Activated naive CD8-positive, alpha-beta T cell treated with anti-CD3 and anti-CD28 coated beads, Interleukin-2, amount 50 U/mL, for 24 hours (primary cell): Measurements from ENCODE around the gene AKAP11.
"Not testable (repeated sequence)": the region's sequence is repeated elsewhere in the genome, so short reads cannot be mapped to it uniquely, and the experiment has no call there.

Experiments
- ATAC-seq: fragments of 150-1000 bp; cut with Tn5 transposase; one replicate; pipeline ENCODE4 v1.10.0; 2021
- DNase-seq: peaks from one replicate; pipeline ENCODE4 v3.0.0; 2021
- H3K27ac Mint-ChIP-seq: one replicate; pipeline ENCODE4 v1.8.0; 2021; ENCODE audit warnings: mild to moderate bottlenecking, mixed read lengths
- H3K27me3 Mint-ChIP-seq: one replicate; pipeline ENCODE4 v1.8.0; 2021; ENCODE audit warnings: mixed read lengths
- H3K36me3 Mint-ChIP-seq: one replicate; pipeline ENCODE4 v1.8.0; 2021; ENCODE audit warnings: low read depth, mixed read lengths
- H3K4me1 Mint-ChIP-seq: one replicate; pipeline ENCODE4 v1.8.0; 2021; ENCODE audit warnings: mixed read lengths
- H3K4me3 Mint-ChIP-seq: one replicate; pipeline ENCODE4 v1.8.0; 2021; ENCODE audit warnings: mild to moderate bottlenecking, moderate library complexity, mixed read lengths
- H3K9me3 Mint-ChIP-seq: one replicate; pipeline ENCODE4 v1.8.0; 2021; ENCODE audit warnings: mixed read lengths

AKAP11 gene

GRCh38 chr13:42272115-42272803 is at the start of gene AKAP11:
Gene AKAP11 (plus strand): TSS chr13:42272152. CDS start chr13:42286349, 14,197 bp downstream.
- Mint-ChIP-seq H3K27ac (peak within 1 kb of the TSS; percentile 99), H3K9me3 (peaks cover 15% of the 10 kb centered on the region), H3K36me3 (peaks cover 26% of the 10 kb centered on the region), H3K4me3 (peak within 1 kb of the TSS; percentile 99), H3K4me1 (peaks cover 55% of the 10 kb centered on the region), H3K27me3 (no peaks in the 10 kb centered on the region)
- DNase-seq, result peak; percentile 68
- peak; percentile 27 for ATAC-seq

- Mint-ChIP-seq H3K27me3 (no peaks in the 10 kb centered on the region), H3K4me1 (no peaks in the 10 kb centered on the region), H3K36me3 (peaks cover 33% of the 10 kb centered on the region), H3K27ac (no peak overlapping the region), H3K4me3 (no peak overlapping the region), H3K9me3 (no peaks in the 10 kb centered on the region)
- no peak for ATAC-seq
- no peak for DNase-seq
Measured at GRCh38 chr13:42223681-42224080, 48.3 kb upstream of the AKAP11 start.

GRCh38 chr13:42225051-42225450 is 46.9 kb upstream of the AKAP11 start:
- Mint-ChIP-seq H3K9me3 (no peaks in the 10 kb centered on the region), H3K4me1 (no peaks in the 10 kb centered on the region), H3K27ac (no peak overlapping the region), H3K27me3 (no peaks in the 10 kb centered on the region), H3K4me3 (no peak overlapping the region), H3K36me3 (peaks cover 30% of the 10 kb centered on the region)
- DNase-seq (no peak), ATAC-seq (no peak)

GRCh38 chr13:42226759-42227158 is 45.2 kb upstream of the AKAP11 start:
- not testable (repeated sequence) for H3K27me3 Mint-ChIP-seq, H3K4me1 Mint-ChIP-seq, H3K27ac Mint-ChIP-seq, H3K4me3 Mint-ChIP-seq, H3K9me3 Mint-ChIP-seq, ATAC-seq, DNase-seq
- peaks cover 21% of the 10 kb centered on the region for H3K36me3 Mint-ChIP-seq

GRCh38 chr13:42228527-42228926 is 43.4 kb upstream of the AKAP11 start:
- DNase-seq (no peak), ATAC-seq (no peak)
- H3K4me3 Mint-ChIP-seq, result no peak overlapping the region
- no peaks in the 10 kb centered on the region for H3K9me3 Mint-ChIP-seq
- H3K4me1 Mint-ChIP-seq, result no peaks in the 10 kb centered on the region
- peaks cover 21% of the 10 kb centered on the region for H3K36me3 Mint-ChIP-seq
- no peak overlapping the region for H3K27ac Mint-ChIP-seq
- H3K27me3 Mint-ChIP-seq, result no peaks in the 10 kb centered on the region

- Mint-ChIP-seq H3K9me3 (no peaks in the 10 kb centered on the region), H3K4me3 (no peak overlapping the region), H3K4me1 (no peaks in the 10 kb centered on the region), H3K36me3 (peaks cover 15% of the 10 kb centered on the region), H3K27ac (no peak overlapping the region), H3K27me3 (no peaks in the 10 kb centered on the region)
- ATAC-seq (no peak), DNase-seq (no peak)
Measured at GRCh38 chr13:42229287-42229686, 42.7 kb upstream of the AKAP11 start.

GRCh38 chr13:42232671-42233070 is 39.3 kb upstream of the AKAP11 start:
- Mint-ChIP-seq H3K36me3 (peaks cover 2% of the 10 kb centered on the region), H3K27me3 (no peaks in the 10 kb centered on the region), H3K27ac (no peak overlapping the region), H3K9me3 (no peaks in the 10 kb centered on the region), H3K4me3 (no peak overlapping the region), H3K4me1 (no peaks in the 10 kb centered on the region)
- DNase-seq, result no peak
- ATAC-seq, result no peak

- DNase-seq (no peak), ATAC-seq (no peak)
- Mint-ChIP-seq H3K27ac (no peak overlapping the region), H3K9me3 (no peaks in the 10 kb centered on the region), H3K4me1 (no peaks in the 10 kb centered on the region), H3K36me3 (peaks cover 2% of the 10 kb centered on the region), H3K4me3 (no peak overlapping the region), H3K27me3 (no peaks in the 10 kb centered on the region)
Measured at GRCh38 chr13:42233726-42234125, 38.2 kb upstream of the AKAP11 start.

GRCh38 chr13:42239161-42239560 is 32.8 kb upstream of the AKAP11 start:
- Mint-ChIP-seq H3K36me3 (peaks cover 2% of the 10 kb centered on the region), H3K27me3 (no peaks in the 10 kb centered on the region), H3K4me3 (no peak overlapping the region), H3K9me3 (no peaks in the 10 kb centered on the region), H3K4me1 (no peaks in the 10 kb centered on the region), H3K27ac (no peak overlapping the region)
- DNase-seq, result no peak
- no peak for ATAC-seq

GRCh38 chr13:42239644-42240043 is 32.3 kb upstream of the AKAP11 start:
- no peak for DNase-seq
- Mint-ChIP-seq H3K9me3 (no peaks in the 10 kb centered on the region), H3K27me3 (no peaks in the 10 kb centered on the region), H3K36me3 (peaks cover 2% of the 10 kb centered on the region), H3K4me3 (no peak overlapping the region), H3K27ac (no peak overlapping the region), H3K4me1 (no peaks in the 10 kb centered on the region)
- ATAC-seq, result no peak

GRCh38 chr13:42246541-42246940 is 25.4 kb upstream of the AKAP11 start:
- H3K27me3 Mint-ChIP-seq, result no peaks in the 10 kb centered on the region
- H3K4me3 Mint-ChIP-seq, result no peak overlapping the region
- peaks cover 2% of the 10 kb centered on the region for H3K36me3 Mint-ChIP-seq
- DNase-seq (no peak), ATAC-seq (no peak)
- no peak overlapping the region for H3K27ac Mint-ChIP-seq
- H3K4me1 Mint-ChIP-seq, result peaks cover 4% of the 10 kb centered on the region
- no peaks in the 10 kb centered on the region for H3K9me3 Mint-ChIP-seq

GRCh38 chr13:42247883-42248282 is 24.1 kb upstream of the AKAP11 start:
- no peak for DNase-seq
- H3K27me3 Mint-ChIP-seq, result peaks cover 3% of the 10 kb centered on the region
- no peak overlapping the region for H3K4me3 Mint-ChIP-seq
- H3K36me3 Mint-ChIP-seq, result no peaks in the 10 kb centered on the region
- peaks cover 4% of the 10 kb centered on the region for H3K4me1 Mint-ChIP-seq
- ATAC-seq, result no peak
- H3K9me3 Mint-ChIP-seq, result no peaks in the 10 kb centered on the region
- H3K27ac Mint-ChIP-seq, result no peak overlapping the region

- Mint-ChIP-seq H3K9me3 (peaks cover 5% of the 10 kb centered on the region), H3K27ac (no peak overlapping the region), H3K36me3 (peaks cover 2% of the 10 kb centered on the region), H3K4me1 (peaks cover 7% of the 10 kb centered on the region), H3K4me3 (no peak overlapping the region), H3K27me3 (peaks cover 3% of the 10 kb centered on the region)
- ATAC-seq, result no peak
- no peak for DNase-seq
Measured at GRCh38 chr13:42255886-42256285, 16.1 kb upstream of the AKAP11 start.

- Mint-ChIP-seq H3K27ac (no peak overlapping the region), H3K27me3 (peaks cover 2% of the 10 kb centered on the region), H3K9me3 (peaks cover 9% of the 10 kb centered on the region), H3K4me3 (no peak overlapping the region), H3K4me1 (peaks cover 7% of the 10 kb centered on the region), H3K36me3 (peaks cover 2% of the 10 kb centered on the region)
- DNase-seq (no peak), ATAC-seq (no peak)
Measured at GRCh38 chr13:42258747-42259146, 13.2 kb upstream of the AKAP11 start.

- Mint-ChIP-seq H3K27ac (no peak overlapping the region), H3K27me3 (peaks cover 5% of the 10 kb centered on the region), H3K9me3 (peaks cover 9% of the 10 kb centered on the region), H3K4me3 (no peak overlapping the region), H3K4me1 (peaks cover 7% of the 10 kb centered on the region), H3K36me3 (peaks cover 2% of the 10 kb centered on the region)
- ATAC-seq (no peak), DNase-seq (no peak)
Measured at GRCh38 chr13:42259515-42259914, 12.4 kb upstream of the AKAP11 start.
